ENCODE data around the gene E2F8.

DNA sequence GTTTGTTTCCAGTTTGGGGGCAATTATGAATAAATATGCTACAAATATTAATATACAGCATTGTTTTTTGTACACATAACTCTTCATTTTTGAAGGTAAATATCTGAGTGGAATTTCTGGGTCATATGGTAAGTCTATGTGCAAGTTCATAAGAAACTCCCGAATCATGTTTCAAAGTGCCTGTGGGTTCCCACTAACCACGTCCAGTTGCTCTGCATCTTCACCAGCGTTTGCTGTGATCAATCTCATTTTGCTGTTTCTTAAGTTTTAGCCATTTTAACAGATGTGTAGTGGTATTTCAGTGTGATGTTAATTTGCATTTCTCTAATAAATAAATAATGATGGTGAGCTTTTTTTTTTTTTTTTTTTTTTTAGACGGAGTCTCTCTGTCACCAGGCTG lies 24.7 kb downstream of the E2F8 start:
- TF ChIP-seq TEAD4 (IDR thresholded peaks at IDR 0.05) (no peak), FOXM1 (IDR thresholded peaks at IDR 0.05; ENCODE audit: borderline replicate concordance, low read depth) (no peak)
- TF ChIP-seq, protein P1, sequence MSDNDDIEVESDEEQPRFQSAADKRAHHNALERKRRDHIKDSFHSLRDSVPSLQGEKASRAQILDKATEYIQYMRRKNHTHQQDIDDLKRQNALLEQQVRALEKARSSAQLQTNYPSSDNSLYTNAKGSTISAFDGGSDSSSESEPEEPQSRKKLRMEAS (IDR thresholded peaks at IDR 0.05): no peak

Measured in Ishikawa (cell line).